ENCODE measurements around the gene CXCL17.

The CXCL17 gene

GRCh38 chr19:42423462-42424344 is 19.0 kb downstream of the CXCL17 start:
- peak; percentile 90 for DNase-seq

GRCh38 chr19:42422901-42423461 is 19.8 kb downstream of the CXCL17 start:
- DNase-seq, result peak; percentile 53

- DNase-seq, result no peak
Observed at GRCh38 chr19:42422092-42422900, 20.4 kb downstream of the CXCL17 start.

- DNase-seq, result no peak
Observed at GRCh38 chr19:42421591-42422031, 21.1 kb downstream of the CXCL17 start.

GRCh38 chr19:42421101-42421500 is 21.6 kb downstream of the CXCL17 start:
- no peak for DNase-seq

GRCh38 chr19:42420055-42420544 is 22.6 kb downstream of the CXCL17 start:
- peak; percentile 7 for DNase-seq

GRCh38 chr19:42419309-42419708 is 23.4 kb downstream of the CXCL17 start:
- no peak for DNase-seq

GRCh38 chr19:42412661-42413076 is 30.1 kb downstream of the CXCL17 start:
- no peak for DNase-seq

- no peak for DNase-seq
Observed at GRCh38 chr19:42412227-42412626, 30.5 kb downstream of the CXCL17 start.

GRCh38 chr19:42411581-42412178 is 31.1 kb downstream of the CXCL17 start:
- no peak for DNase-seq

GRCh38 chr19:42410371-42410770 is 32.4 kb downstream of the CXCL17 start:
- no peak for DNase-seq

- DNase-seq, result no peak
Observed at GRCh38 chr19:42409477-42409876, 33.3 kb downstream of the CXCL17 start.

GRCh38 chr19:42407816-42408175 is 35.0 kb downstream of the CXCL17 start:
- no peak for DNase-seq

- DNase-seq, result no peak
Observed at GRCh38 chr19:42407085-42407815, 35.5 kb downstream of the CXCL17 start.

GRCh38 chr19:42406111-42406510 is 36.6 kb downstream of the CXCL17 start:
- no peak for DNase-seq

GRCh38 chr19:42403586-42403985 is 39.2 kb downstream of the CXCL17 start:
- no peak for DNase-seq

GRCh38 chr19:42402376-42403116 is 40.2 kb downstream of the CXCL17 start:
- peak; percentile 45 for DNase-seq

GRCh38 chr19:42401365-42402303 is 41.1 kb downstream of the CXCL17 start:
- peak; percentile 76 for DNase-seq

- DNase-seq, result no peak
Observed at GRCh38 chr19:42400404-42400803, 42.3 kb downstream of the CXCL17 start.

Data from NCI-H1105 treated with DMSO at 0.1 percent for 48 hours (cell line).